ENCODE data around the gene DENND1B.

DNA sequence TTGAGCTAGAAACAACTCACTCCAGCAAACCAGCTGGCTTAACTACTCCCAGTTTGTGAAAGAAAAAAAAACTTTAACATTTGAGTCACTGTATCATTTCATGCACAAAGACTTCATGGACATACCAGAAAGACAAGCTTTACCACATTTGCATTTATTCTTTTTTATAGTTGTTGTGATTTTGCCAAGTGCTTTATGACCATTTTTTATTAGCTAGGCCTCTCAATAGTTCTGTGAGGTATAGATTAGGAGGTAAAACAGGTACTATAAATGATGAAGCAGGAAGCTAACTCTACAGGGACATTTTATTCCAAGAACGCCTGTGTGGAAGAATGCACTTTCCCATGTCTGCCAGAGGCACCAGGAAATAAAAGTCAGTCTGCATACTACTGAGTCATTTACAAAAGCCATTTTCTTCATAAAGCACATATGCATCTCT lies 8.2 kb upstream of the DENND1B start:
- TF ChIP-seq, protein P1, sequence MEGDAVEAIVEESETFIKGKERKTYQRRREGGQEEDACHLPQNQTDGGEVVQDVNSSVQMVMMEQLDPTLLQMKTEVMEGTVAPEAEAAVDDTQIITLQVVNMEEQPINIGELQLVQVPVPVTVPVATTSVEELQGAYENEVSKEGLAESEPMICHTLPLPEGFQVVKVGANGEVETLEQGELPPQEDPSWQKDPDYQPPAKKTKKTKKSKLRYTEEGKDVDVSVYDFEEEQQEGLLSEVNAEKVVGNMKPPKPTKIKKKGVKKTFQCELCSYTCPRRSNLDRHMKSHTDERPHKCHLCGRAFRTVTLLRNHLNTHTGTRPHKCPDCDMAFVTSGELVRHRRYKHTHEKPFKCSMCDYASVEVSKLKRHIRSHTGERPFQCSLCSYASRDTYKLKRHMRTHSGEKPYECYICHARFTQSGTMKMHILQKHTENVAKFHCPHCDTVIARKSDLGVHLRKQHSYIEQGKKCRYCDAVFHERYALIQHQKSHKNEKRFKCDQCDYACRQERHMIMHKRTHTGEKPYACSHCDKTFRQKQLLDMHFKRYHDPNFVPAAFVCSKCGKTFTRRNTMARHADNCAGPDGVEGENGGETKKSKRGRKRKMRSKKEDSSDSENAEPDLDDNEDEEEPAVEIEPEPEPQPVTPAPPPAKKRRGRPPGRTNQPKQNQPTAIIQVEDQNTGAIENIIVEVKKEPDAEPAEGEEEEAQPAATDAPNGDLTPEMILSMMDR (IDR thresholded peaks at IDR 0.05), result no peak
- TF ChIP-seq POLR2AphosphoS5 (IDR thresholded peaks at IDR 0.05), result no peak
